Measurements from ENCODE around the gene PLPPR3. TPM values are rescaled to one million over a fixed set of nuclear protein-coding genes. Genes with fewer than 3 reads are reported as not detected.
A peak's percentile ranks its signal among the peaks of the same experiment; 100 is the strongest.

PLPPR3 gene
- total RNA-seq, 4 donors from 2014 or later, result not detected

- in situ Hi-C loops (cut with MboI; ENCODE audit: low sequenced_read_pairs in 4 of 4), result no loop called here
- peak overlapping the region in 3 of 4 donors; percentile 31 to 62 (median 60) for H3K27ac ChIP-seq
Measured at GRCh38 chr19:787536-787935, 34.2 kb downstream of the PLPPR3 start.

GRCh38 chr19:784541-784940 is 37.2 kb downstream of the PLPPR3 start:
- intact Hi-C loops (cut with DNase I; ENCODE audit: low total_unique reads) (no loop called here), in situ Hi-C loops (cut with MboI; ENCODE audit: low sequenced_read_pairs in 4 of 4) (no loop called here)
- Histone ChIP-seq H3K9me3 (no peaks in the 10 kb centered on the region), H3K36me3 (no peaks in the 10 kb centered on the region), H3K4me1 (peaks cover 8 to 14% of the 10 kb centered on the region in 2 donors), H3K4me3 (no peak overlapping the region), H3K27me3 (peaks cover 3 to 8% (median 7%) of the 10 kb centered on the region in 3 donors), H3K27ac (peak overlapping the region in 3 of 4 donors; percentile 48 to 71 (median 61))
- TF ChIP-seq POLR2A (IDR thresholded peaks at IDR 0.05), result no peak
- TF ChIP-seq CTCF (IDR thresholded peaks at IDR 0.05 in 4 of 5, conservative IDR thresholded peaks at IDR 0.05 in 1 of 5), result no peak
- DNase-seq, result no peak
- no peak for ATAC-seq

More at GRCh38 chr19:787536-787935, 34.2 kb downstream of the PLPPR3 start:
- intact Hi-C loops (cut with DNase I; ENCODE audit: low total_unique reads), result no loop called here
- DNase-seq (no peak), ATAC-seq (no peak)
- TF ChIP-seq POLR2A (IDR thresholded peaks at IDR 0.05), result no peak
- no peak for TF ChIP-seq CTCF (IDR thresholded peaks at IDR 0.05 in 4 of 5, conservative IDR thresholded peaks at IDR 0.05 in 1 of 5)
- Histone ChIP-seq H3K4me1 (peaks cover 8 to 23% of the 10 kb centered on the region in 2 donors), H3K9me3 (no peaks in the 10 kb centered on the region), H3K27me3 (no peaks in the 10 kb centered on the region), H3K36me3 (no peaks in the 10 kb centered on the region), H3K4me3 (no peak overlapping the region)

GRCh38 chr19:782878-783668 is 38.7 kb downstream of the PLPPR3 start:
- Histone ChIP-seq H3K27ac (peak overlapping the region in 3 of 4 donors; percentile 48 to 71 (median 61)), H3K4me1 (peaks cover 0 to under 1% of the 10 kb centered on the region in 2 donors), H3K27me3 (peaks cover 8 to 11% (median 8%) of the 10 kb centered on the region in 3 donors), H3K36me3 (no peaks in the 10 kb centered on the region), H3K9me3 (no peaks in the 10 kb centered on the region), H3K4me3 (peak overlapping the region in 2 of 4 donors; percentile 13 to 44)
- ATAC-seq (no peak), DNase-seq (no peak)
- intact Hi-C loops (cut with DNase I; ENCODE audit: low total_unique reads) (no loop called here), in situ Hi-C loops (cut with MboI; ENCODE audit: low sequenced_read_pairs in 4 of 4) (no loop called here)
- TF ChIP-seq CTCF (IDR thresholded peaks at IDR 0.05 in 4 of 5, conservative IDR thresholded peaks at IDR 0.05 in 1 of 5) (no peak), POLR2A (IDR thresholded peaks at IDR 0.05) (no peak)

- Histone ChIP-seq H3K4me1 (no peaks in the 10 kb centered on the region), H3K27me3 (peaks cover 8 to 11% (median 8%) of the 10 kb centered on the region in 3 donors), H3K4me3 (peak overlapping the region; percentile 21 to 44 (median 25)), H3K36me3 (no peaks in the 10 kb centered on the region), H3K9me3 (no peaks in the 10 kb centered on the region), H3K27ac (peak overlapping the region in 3 of 4 donors; percentile 48 to 71 (median 61))
- in situ Hi-C loops (cut with MboI; ENCODE audit: low sequenced_read_pairs in 4 of 4), result no loop called here
- intact Hi-C loops (cut with DNase I; ENCODE audit: low total_unique reads), result no loop called here
- TF ChIP-seq CTCF (IDR thresholded peaks at IDR 0.05 in 4 of 5, conservative IDR thresholded peaks at IDR 0.05 in 1 of 5), result no peak
- TF ChIP-seq POLR2A (IDR thresholded peaks at IDR 0.05), result no peak
- DNase-seq (no peak), ATAC-seq (peak; percentile 27 to 44)
Measured at GRCh38 chr19:782185-782877, 39.4 kb downstream of the PLPPR3 start.

Data from gastrocnemius medialis (tissue), 4 donors.